ENCODE measurements around the gene TRIM40.

- no peak for TF ChIP-seq CTCF (IDR thresholded peaks at IDR 0.05)
- TF ChIP-seq POLR2A (IDR thresholded peaks at IDR 0.05), result no peak
These were observed 44.2 kb downstream of the TRIM40 start for GRCh38 chr6:30180145-30180544.
